Epithelial cell of prostate (primary cell): ENCODE data around the gene ZNF197.
A peak's percentile ranks its signal among the peaks of the same experiment; 100 is the strongest.
"Not testable (repeated sequence)": the region's sequence is repeated elsewhere in the genome, so short reads cannot be mapped to it uniquely, and the experiment has no call there.

Source experiments
- DNase-seq: peaks from one replicate; pipeline ENCODE4 v3.0.0-alpha.2; 2011; ENCODE audit warnings: low read depth, low spot score
- H3K27ac ChIP-seq: fragments of 450-650 bp; 2 replicates; pipeline ENCODE4 v1.5.1; 2017; ENCODE audit warnings: mild to moderate bottlenecking

The ZNF197 gene

DNA sequence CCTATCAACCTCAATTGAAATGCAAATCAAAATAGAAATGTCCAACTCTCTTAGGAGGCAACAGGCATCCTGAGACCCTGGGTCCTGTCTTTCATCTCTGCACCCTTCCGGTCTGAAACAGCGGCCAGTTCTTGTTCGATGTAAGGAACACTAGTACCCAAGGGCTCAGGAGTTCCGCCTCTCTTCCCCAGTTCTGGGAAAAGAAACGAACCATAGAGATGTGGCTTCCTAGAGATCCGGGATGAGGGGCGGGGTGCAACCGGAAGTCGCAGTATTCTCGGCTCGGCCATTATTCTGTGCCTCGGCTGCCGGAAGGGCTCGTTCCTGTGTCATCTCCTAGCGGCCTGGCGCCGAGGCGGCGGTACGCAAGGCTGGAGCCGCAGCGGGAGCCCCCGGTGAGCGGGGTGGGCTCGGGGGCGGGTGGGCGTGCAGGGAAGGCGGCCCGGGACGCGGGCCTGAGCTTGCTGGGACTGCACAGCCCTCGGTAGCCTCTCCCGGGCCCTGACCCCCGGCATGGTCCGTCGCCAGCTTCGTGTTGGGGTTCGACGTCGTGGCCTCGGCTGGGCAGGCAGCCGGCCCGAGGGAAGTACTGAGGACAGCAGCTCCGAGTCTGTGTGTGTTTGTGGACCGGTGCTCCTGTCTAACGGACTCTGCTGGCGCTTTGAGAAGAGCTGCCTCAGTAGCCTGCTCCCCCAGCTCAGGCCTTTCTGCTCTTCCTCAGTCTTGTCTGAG lies at the start of gene ZNF197:
ZNF197 (plus strand) TSS at position 288 of the 732 bp plus-strand sequence. CDS start 4,119 bp downstream, outside the sequence.
- DNase-seq = peak; percentile 31
- H3K27ac ChIP-seq = peak within 1 kb of the TSS; percentile 68

- DNase-seq = no peak
These were observed 48.2 kb upstream of the ZNF197 start for GRCh38 chr3:44576613-44577012.

DNA sequence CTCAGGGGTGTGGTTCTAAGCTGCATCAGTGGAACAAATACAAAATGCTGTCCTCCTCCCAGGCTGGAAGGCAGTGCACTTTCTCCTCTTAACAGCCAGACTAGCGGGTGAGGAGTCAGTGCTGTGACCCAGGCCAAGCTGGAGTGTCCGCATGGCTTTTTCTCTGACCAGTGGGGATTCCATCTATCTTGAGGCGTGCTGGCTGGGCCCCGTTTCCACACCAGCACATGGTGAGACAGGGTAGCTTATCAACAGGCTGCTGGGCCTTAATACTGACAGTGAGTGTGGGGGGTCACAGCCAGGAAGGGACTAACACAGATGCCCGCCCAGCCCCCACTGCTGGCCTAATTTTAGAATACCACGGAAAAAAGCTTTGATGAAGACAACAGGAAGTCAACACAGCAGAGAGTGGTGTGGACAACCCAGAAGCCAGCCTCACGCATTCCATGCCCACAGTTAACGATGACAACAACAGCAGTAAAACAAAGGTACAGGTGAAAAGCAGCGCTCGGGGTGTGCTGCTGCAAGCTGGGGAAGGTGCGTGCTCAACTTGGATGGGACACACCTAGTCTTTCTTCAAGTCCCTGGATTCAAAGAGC lies 47.4 kb upstream of the ZNF197 start:
- not testable (repeated sequence) for DNase-seq, H3K27ac ChIP-seq

More at GRCh38 chr3:44576613-44577012, 48.2 kb upstream of the ZNF197 start:
- H3K27ac ChIP-seq = no peak overlapping the region

GRCh38 chr3:44578316-44578715 lies 46.5 kb upstream of the ZNF197 start:
- DNase-seq, H3K27ac ChIP-seq: not testable (repeated sequence)

DNA sequence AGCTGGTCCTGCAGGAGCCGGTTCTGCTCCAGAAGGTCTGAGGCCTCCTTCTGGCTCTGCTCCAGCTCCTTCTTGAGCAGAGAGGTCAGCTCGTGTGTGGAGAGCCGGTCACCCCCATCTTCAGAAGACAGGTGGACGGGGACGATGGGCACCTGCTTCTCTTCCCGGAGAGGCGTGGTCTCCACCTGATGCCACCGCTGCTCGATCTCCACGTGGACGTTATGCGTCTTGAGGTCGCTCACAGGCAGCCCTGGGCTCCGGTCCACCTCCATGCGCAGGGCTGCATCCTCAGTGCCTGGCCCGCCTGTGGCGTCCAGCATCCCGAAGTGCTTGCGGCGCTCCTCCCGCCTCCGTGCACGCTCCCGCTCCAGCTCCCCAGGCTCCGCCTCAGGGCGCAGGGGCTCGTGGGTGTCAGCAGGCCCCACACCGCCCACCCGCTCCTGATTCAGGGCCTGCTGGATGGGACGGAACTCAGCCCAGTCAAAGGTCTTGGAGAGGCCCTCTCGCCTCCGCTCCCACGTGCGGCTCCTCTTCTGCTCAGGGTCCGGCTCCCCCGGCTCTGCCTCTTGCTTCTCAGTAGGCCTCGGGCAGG lies 45.8 kb upstream of the ZNF197 start:
- not testable (repeated sequence) for H3K27ac ChIP-seq, DNase-seq

- not testable (repeated sequence) for H3K27ac ChIP-seq, DNase-seq
These were observed 45.1 kb upstream of the ZNF197 start for GRCh38 chr3:44579749-44580148.

DNA sequence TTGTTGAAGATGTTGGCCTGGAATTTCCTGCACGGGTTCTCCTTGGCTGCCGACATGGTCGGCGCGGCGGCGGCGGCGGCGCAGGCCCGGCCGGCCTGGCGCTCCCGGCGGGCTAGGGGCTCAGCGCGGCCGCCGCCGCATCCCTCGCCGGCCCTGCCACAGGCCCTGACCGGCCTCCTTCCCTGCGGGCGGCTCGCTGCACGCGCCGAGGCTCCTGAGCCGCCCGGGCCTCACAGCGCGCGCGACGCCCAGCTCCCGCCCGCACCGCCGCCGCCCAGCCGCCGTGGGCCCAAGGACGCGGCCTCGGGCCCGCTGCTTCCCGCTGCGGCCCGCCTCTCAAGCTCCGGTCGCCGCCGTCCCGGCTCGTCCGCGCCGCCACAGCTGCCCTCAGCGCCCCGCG lies 43.9 kb upstream of the ZNF197 start:
- not testable (repeated sequence) for DNase-seq, H3K27ac ChIP-seq

DNA sequence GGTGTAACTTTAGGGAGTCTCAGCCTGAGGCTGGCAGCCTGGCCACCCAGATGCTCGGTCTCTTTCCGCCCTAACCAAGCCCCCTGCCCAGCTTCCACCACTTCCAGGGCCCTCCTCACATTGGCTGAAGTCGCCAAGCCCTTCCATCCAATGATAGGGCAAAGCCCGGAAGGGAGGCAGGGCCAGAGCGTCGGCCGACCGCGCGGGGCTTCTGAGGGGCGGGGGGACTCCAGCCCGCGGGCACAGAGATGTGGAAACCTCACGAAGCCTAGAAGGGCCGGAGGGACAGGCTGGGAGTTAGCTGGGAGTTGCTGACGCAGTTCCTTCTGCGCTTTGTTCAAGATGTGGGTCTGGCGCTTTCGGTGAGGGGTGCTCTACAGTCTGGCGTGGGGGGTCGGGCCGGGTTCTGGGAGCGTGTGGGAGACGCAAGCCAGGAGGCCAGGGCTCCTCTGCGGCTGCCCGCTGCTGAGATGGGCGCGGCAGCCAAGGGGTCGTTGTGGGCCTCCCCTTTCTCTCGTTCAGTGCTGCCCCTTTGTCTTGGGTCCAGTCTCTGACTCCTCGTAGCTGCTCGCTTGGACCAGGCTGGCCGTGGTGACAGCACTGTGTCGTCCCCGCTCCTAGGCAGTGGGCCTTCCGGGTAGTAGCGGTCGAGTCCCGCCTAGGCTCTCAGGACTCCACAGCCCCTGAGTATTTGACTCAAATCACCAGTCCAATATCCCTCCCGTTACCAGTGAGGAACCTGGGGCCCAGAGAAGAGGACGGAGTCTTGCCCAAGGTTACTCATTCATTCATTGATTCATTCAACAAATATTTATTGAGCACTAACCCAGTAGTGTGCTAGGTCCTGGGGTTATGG lies 40.0 kb upstream of the ZNF197 start, which contains the start of gene ZNF660:
ZNF660 (plus strand) TSS at position 319 of the 856 bp plus-strand sequence. CDS start 9,230 bp downstream, outside the sequence.
- H3K27ac ChIP-seq = no peak within 1 kb of the TSS
- DNase-seq = no peak

- DNase-seq = no peak
- H3K27ac ChIP-seq = no peak overlapping the region
These were observed 28.2 kb upstream of the ZNF197 start for GRCh38 chr3:44596621-44597020.

DNA sequence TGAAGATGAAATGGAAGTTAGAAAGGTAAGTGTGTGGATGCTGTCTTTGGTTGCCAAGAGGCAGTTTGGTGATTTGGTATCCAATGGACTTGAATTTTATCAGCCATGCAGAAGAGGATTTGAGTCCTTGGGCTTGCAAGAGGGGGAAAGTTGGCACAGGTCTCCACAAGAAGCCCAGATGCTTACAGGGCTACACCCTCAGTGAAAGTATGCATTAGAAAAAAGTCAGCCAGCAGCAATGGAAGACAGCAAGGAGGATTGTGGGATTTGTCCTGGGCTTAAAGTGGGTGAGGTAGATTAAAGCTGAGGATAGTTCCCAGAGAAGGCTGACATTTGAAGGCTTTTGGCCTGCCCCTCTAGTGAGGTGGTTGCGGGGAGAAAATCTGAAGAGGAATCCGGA lies 23.1 kb upstream of the ZNF197 start:
- DNase-seq = no peak
- H3K27ac ChIP-seq = no peak overlapping the region

- no peak overlapping the region for H3K27ac ChIP-seq
- DNase-seq = no peak
These were observed 12.2 kb upstream of the ZNF197 start for GRCh38 chr3:44612678-44613077.

- no peak for DNase-seq
- H3K27ac ChIP-seq = no peak overlapping the region
These were observed 3.9 kb downstream of the ZNF197 start for GRCh38 chr3:44628716-44629115.

DNA sequence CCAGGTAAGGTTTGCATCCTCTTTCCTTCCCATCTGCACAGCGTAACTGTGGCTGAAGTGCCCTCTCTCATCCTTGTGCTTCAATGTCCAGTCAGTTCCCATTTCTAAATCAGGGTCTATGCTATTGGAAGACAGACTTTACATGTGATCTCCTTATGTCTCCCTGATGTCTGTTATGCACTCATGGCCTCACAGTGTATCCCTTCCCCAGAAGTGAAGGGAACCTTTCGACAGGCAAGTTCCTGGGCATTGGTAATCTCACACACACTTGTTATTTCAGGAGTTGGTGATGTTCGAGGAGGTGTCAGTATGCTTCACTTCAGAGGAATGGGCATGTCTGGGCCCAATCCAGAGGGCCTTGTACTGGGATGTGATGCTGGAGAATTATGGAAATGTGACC lies 7.4 kb downstream of the ZNF197 start:
- DNase-seq = no peak
- no peak overlapping the region for H3K27ac ChIP-seq

DNA sequence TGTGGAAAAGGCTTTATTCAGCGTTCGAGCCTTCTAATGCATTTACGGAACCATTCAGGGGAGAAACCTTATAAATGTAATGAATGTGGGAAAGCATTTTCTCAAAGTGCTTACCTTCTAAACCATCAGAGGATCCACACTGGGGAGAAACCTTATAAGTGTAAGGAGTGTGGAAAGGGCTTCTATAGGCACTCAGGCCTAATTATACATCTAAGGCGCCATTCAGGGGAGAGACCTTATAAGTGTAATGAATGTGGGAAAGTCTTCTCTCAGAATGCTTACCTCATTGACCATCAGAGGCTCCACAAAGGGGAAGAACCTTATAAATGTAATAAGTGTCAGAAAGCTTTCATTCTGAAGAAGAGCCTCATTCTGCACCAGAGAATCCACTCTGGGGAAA lies 17.5 kb downstream of the ZNF197 start:
- no peak for DNase-seq

DNA sequence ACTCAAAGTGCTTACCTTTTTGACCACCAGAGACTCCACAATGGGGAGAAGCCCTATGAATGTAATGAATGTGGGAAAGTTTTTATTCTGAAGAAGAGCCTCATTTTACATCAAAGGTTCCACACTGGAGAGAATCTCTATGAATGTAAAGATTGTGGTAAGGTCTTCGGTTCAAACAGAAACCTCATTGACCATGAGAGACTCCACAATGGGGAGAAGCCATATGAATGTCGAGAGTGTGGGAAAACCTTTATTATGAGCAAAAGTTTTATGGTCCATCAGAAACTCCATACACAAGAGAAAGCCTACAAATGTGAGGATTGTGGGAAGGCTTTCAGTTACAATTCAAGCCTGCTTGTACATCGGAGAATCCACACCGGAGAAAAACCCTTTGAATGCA lies 18.2 kb downstream of the ZNF197 start:
- DNase-seq = no peak
- no peak overlapping the region for H3K27ac ChIP-seq

More for the DNA sequence above, 17.5 kb downstream of the ZNF197 start:
- H3K27ac ChIP-seq = no peak overlapping the region

- no peak overlapping the region for H3K27ac ChIP-seq
- DNase-seq = no peak
These were observed 22.9 kb downstream of the ZNF197 start for GRCh38 chr3:44647771-44648170.

- peak within 1 kb of the TSS; percentile 51 for H3K27ac ChIP-seq
- peak; percentile 64 for DNase-seq
These were observed 23.9 kb downstream of the ZNF197 start, which contains the start of gene ZNF35 for GRCh38 chr3:44648564-44649229. ZNF35 (plus strand) TSS chr3:44648732; CDS start chr3:44651068, 2,336 bp downstream.

DNA sequence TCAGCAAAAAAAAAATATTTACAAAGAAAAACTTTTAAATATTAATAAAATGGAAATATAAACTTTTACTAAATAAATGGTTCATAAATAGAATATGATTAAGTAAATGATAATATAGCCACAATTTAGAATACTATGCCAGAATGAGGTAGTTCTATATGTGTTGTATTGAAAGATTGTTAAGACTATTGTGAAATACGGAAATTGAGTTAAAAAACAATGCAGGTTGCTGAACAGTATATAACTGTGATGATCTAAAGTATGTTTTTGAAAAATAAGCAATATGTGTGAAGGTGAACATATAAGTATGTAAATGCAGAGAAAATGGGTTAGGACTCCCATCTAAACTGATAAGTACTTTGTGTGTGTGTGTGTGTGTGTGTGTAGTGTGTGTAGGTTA lies 24.9 kb downstream of the ZNF197 start:
- no peak overlapping the region for H3K27ac ChIP-seq
- DNase-seq = no peak

- H3K27ac ChIP-seq = no peak overlapping the region
- no peak for DNase-seq
These were observed 29.2 kb downstream of the ZNF197 start for GRCh38 chr3:44654039-44654438.

DNA sequence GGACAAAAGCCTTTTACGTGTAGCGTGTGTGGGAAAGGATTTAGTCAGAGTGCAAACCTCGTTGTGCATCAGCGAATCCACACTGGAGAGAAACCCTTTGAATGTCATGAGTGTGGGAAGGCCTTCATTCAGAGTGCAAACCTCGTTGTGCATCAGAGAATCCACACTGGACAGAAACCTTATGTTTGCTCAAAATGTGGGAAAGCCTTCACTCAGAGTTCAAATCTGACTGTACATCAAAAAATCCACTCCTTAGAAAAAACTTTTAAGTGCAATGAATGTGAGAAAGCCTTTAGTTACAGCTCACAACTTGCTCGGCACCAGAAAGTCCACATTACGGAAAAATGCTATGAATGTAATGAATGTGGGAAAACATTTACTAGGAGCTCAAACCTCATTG lies 34.2 kb downstream of the ZNF197 start:
- no peak overlapping the region for H3K27ac ChIP-seq
- DNase-seq = no peak
